Measurements from ENCODE around the gene CDK14.
"Not testable (repeated sequence)": the region's sequence is repeated elsewhere in the genome, so short reads cannot be mapped to it uniquely, and the experiment has no call there.

Gene CDK14

DNA sequence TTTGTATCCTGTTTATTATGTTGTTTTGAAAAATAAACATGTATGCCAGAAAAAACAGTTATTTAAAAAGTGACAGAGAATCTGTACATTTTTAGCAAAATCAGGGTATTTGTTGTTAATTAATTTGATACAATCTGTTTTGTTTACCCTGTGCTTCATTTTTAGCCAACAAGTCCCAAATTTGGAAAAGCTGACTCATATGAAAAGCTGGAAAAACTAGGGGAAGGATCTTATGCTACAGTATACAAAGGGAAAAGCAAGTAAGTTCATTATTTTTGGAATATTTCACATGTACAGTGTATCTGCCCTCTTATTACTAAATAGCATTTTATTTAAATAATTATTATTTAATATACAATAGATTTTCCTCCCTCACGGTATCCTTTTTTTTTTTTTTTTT is 151.4 kb downstream of the CDK14 start:
- in situ Hi-C loops (cut with MboI; ENCODE audit: low pct_unique_long_range_greater_than_20kb, low sequenced_read_pairs, unreplicated experiment) = no loop called here
- TF ChIP-seq, protein P1, sequence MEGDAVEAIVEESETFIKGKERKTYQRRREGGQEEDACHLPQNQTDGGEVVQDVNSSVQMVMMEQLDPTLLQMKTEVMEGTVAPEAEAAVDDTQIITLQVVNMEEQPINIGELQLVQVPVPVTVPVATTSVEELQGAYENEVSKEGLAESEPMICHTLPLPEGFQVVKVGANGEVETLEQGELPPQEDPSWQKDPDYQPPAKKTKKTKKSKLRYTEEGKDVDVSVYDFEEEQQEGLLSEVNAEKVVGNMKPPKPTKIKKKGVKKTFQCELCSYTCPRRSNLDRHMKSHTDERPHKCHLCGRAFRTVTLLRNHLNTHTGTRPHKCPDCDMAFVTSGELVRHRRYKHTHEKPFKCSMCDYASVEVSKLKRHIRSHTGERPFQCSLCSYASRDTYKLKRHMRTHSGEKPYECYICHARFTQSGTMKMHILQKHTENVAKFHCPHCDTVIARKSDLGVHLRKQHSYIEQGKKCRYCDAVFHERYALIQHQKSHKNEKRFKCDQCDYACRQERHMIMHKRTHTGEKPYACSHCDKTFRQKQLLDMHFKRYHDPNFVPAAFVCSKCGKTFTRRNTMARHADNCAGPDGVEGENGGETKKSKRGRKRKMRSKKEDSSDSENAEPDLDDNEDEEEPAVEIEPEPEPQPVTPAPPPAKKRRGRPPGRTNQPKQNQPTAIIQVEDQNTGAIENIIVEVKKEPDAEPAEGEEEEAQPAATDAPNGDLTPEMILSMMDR (IDR thresholded peaks at IDR 0.05; ENCODE audit: extremely low read depth, insufficient read depth, missing control alignments) = no peak
- DNase-seq (ENCODE audit: low spot score) = no peak

GRCh38 chr7:90749262-90749661 is 153.1 kb downstream of the CDK14 start:
- in situ Hi-C loops (cut with MboI; ENCODE audit: low pct_unique_long_range_greater_than_20kb, low sequenced_read_pairs, unreplicated experiment) = no loop called here
- no peak for DNase-seq (ENCODE audit: low spot score)
- TF ChIP-seq, protein P1 (IDR thresholded peaks at IDR 0.05; ENCODE audit: extremely low read depth, insufficient read depth, missing control alignments) = no peak

GRCh38 chr7:90749774-90750173 is 153.7 kb downstream of the CDK14 start:
- in situ Hi-C loops (cut with MboI; ENCODE audit: low pct_unique_long_range_greater_than_20kb, low sequenced_read_pairs, unreplicated experiment) = no loop called here
- peak; percentile 33 for DNase-seq (ENCODE audit: low spot score)
- TF ChIP-seq, protein P1 (IDR thresholded peaks at IDR 0.05; ENCODE audit: extremely low read depth, insufficient read depth, missing control alignments) = peak; percentile 47

- TF ChIP-seq, protein P1 (IDR thresholded peaks at IDR 0.05; ENCODE audit: extremely low read depth, insufficient read depth, missing control alignments) = no peak
- DNase-seq (ENCODE audit: low spot score) = no peak
- in situ Hi-C loops (cut with MboI; ENCODE audit: low pct_unique_long_range_greater_than_20kb, low sequenced_read_pairs, unreplicated experiment) = no loop called here
These were observed 155.5 kb downstream of the CDK14 start for GRCh38 chr7:90751595-90751994.

- in situ Hi-C loops (cut with MboI; ENCODE audit: low pct_unique_long_range_greater_than_20kb, low sequenced_read_pairs, unreplicated experiment) = no loop called here
- DNase-seq (ENCODE audit: low spot score) = no peak
- TF ChIP-seq, protein P1 (IDR thresholded peaks at IDR 0.05; ENCODE audit: extremely low read depth, insufficient read depth, missing control alignments) = no peak
These were observed 155.9 kb downstream of the CDK14 start for GRCh38 chr7:90752051-90752450.

DNA sequence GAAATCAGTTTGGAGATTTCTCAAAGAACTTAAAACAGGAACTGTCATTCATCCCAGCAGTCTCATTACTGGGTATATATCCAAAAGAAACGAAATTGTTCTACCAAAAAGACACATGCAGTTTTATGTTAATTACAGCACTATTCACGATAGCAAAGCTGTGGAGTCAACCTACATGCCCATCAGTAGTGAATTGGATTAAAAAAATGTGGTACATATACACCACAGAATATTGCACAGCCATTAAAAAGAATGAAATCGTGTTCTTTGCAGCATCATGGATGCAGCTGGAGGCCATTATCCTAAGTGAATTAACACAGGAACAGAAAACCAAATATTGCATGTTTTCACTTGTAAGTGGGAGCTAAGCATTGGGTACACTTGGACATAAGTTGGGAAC is 158.9 kb downstream of the CDK14 start:
- in situ Hi-C loops (cut with MboI; ENCODE audit: low pct_unique_long_range_greater_than_20kb, low sequenced_read_pairs, unreplicated experiment) = no loop called here
- TF ChIP-seq, protein P1 (IDR thresholded peaks at IDR 0.05; ENCODE audit: extremely low read depth, insufficient read depth, missing control alignments) = no peak
- no peak for DNase-seq (ENCODE audit: low spot score)

GRCh38 chr7:90756366-90756765 is 160.2 kb downstream of the CDK14 start:
- in situ Hi-C loops (cut with MboI; ENCODE audit: low pct_unique_long_range_greater_than_20kb, low sequenced_read_pairs, unreplicated experiment) = no loop called here
- DNase-seq (ENCODE audit: low spot score) = no peak
- TF ChIP-seq, protein P1 (IDR thresholded peaks at IDR 0.05; ENCODE audit: extremely low read depth, insufficient read depth, missing control alignments) = no peak

DNA sequence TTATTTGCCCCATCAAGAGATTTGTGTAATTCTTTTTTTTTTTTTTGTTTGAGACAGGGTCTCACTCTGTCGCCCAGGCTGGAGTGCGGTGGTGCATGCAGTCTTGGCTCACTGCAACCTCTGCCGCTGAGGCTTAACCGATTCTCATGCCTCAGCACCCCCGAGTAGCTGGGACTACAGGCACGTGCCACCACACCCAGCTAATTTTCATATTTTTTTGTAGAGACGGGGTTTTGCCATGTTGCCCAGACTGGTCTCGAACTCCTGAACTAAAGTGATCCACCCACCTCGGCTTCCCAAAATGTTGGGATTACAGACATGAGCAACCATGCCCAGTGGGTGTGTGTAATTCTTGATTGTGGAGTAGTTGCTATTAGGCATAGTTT is 161.4 kb downstream of the CDK14 start:
- in situ Hi-C loops (cut with MboI; ENCODE audit: low pct_unique_long_range_greater_than_20kb, low sequenced_read_pairs, unreplicated experiment) = not testable (repeated sequence)

More for the DNA sequence above, 161.4 kb downstream of the CDK14 start:
- not testable (repeated sequence) for DNase-seq (ENCODE audit: low spot score)
